Left colon (tissue), 2 donors: Measurements from ENCODE around the gene GGA3. TPM values are rescaled to one million over a fixed set of nuclear protein-coding genes. Genes with fewer than 3 reads are reported as not detected.
"Not testable (repeated sequence)": the region's sequence is repeated elsewhere in the genome, so short reads cannot be mapped to it uniquely, and the experiment has no call there.

Source experiments
- ATAC-seq: fragments of 200-7000 bp; cut with Tn5 transposase; one replicate; pipeline ENCODE4 v1.9.1; 2020; ENCODE audit warnings: mild to moderate bottlenecking, moderate library complexity
- DNase-seq, 2 donors: peaks; one replicate each; pipeline ENCODE4 v3.0.0-alpha.2; 2020
- intact Hi-C, 2 donors: fragments of 100-400 bp; cut with DNase I in 1 of 2; cut with micrococcal nuclease in 1 of 2; formaldehyde crosslinking; loops; one replicate each; pipeline versions ENCODE4 v1.11.2 to v1.14.0; 2022; cut with DNase I, micrococcal nuclease
- total RNA-seq, 2 donors: library from RNA; stranded (reverse); fragmentation: NEBNext Ultra II Directional; extraction: Animal tissue kit (Norgen Biotek cat#: 25700); gene quantifications; one replicate each; pipeline ENCODE4 v1.2.1, GENCODE V29; 2021
- donor health status: DM: no; HTN: no; CAD: no.
- donor health status: DM: yes; HTN: yes; CAD: no.

The GGA3 gene
- total RNA-seq, 2 donors from 2014 or later, result 39.9 to 46.5 TPM

GRCh38 chr17:75257228-75257627 is 4.2 kb downstream of the GGA3 start:
- DNase-seq, ATAC-seq, intact Hi-C loops: not testable (repeated sequence)

DNA sequence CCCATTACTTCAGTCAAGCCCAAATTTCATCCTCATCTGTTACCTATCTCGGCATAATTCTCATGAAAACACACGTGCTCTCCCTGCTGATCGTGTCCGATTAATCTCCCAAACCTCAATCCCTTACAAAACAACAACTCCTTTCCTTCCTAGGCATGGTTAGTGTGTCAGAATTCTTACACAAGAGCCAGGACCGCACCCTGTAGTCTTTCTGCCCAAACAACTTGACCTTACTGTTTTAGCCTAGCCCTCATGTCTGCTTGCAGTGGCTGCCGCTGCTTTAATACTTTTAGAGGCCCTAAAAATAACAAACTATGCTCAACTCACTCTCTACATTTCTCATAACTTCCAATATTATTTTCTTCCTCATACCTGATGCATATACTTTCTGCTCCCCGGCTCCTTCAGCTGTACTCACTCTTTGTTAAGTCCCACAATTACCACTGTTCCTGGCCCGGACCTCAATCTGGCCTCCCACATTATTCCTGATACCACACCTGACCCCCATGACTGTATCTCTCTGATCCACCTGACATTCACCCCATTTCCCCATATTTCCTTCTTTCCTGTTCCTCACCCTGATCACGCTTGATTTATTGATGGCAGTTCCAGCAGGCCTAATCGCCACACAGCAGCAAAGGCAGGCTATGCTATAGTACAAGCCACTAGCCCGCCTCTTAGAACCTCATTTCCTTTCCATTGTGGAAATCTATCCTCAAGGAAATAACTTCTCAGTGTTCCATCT is 5.3 kb downstream of the GGA3 start:
- intact Hi-C loops, result not testable (repeated sequence)

DNA sequence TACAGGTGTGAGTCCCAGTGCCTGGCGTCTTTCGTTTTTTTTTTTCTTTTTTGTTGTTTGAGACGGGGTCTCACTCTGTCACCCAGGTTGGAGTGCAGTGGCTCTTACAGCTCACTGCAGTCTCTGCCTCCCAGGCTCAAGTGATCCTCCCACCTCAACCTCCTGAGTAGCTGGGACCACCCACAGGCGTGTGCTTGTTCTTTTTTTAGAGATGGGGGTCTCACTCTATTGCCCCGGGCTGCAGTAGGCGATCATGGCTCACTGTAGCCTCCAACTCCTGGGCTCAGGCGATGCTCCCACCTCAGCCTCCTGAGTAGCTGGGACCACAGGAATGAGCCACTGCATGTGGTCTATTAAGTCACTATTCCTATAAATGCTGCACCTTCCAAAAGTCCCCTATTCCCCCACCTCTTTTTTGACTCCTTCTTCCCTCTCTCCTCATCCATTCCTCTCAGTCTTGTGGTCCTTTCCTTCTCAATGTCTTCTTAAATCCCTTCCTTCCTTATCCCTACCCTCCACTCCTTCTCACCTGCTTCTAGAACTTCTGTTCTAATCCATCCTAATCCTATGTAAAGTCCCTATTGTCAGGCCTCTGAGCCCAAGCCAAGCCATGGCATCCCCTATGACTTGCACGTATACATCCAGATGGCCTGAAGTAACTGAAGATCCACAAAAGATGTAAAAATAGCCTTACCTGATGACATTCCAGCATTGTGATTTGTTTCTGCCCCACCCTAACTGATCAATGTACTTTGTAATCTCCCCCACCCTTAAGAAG is 9.2 kb downstream of the GGA3 start:
- intact Hi-C loops, result no loop called here
- ATAC-seq (no peak), DNase-seq (no peak)

More for the DNA sequence above, 5.3 kb downstream of the GGA3 start:
- not testable (repeated sequence) for ATAC-seq, DNase-seq

DNA sequence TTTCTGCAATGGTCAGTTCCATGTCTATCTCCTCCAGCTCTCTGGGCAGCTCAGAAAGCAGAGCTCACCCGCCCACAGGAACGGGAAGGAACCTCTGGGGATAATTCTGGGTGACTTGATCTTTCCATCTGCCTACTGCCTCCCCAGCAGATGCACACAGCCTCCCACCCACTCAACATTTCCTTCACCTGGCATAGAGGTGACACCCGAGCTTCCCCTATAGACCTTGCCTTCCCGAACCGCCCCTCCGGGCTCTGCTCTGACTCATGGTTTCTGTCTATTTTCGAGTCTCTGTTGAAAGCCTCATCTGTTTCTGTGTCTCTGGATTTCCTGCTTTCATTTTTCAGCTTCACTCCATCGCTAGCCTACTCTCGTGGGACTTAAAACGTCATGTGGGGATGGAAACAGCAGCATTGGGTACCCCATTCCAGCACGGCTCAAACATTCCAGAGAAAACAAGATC is 11.4 kb downstream of the GGA3 start:
- DNase-seq, result no peak
- peak; percentile 22 for ATAC-seq
- intact Hi-C loops, result no loop called here

GRCh38 chr17:75249564-75249963 is 11.8 kb downstream of the GGA3 start:
- DNase-seq, result no peak
- intact Hi-C loops, result no loop called here
- ATAC-seq, result no peak

DNA sequence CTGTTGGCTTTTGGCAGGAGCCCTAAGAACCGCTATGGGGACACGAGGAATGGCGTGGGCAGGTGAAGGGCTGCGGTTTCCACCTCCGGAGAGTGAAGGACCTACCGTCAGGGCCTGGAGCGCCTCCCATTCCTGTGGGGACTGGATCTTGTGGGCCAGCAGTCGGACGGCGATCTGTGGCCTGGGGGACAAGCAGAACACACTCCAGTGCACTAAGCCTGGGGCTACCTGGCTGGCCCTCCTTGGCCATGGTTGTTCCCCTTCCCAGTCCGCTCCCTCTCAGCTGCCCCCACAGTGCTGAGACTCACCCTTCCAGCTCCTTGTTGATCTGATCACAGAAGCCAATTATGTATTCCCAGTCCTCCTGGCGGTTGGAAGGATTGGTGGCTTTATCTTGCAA is 15.0 kb downstream of the GGA3 start:
- intact Hi-C loops, result no loop called here
- ATAC-seq, result no peak
- DNase-seq, result no peak

DNA sequence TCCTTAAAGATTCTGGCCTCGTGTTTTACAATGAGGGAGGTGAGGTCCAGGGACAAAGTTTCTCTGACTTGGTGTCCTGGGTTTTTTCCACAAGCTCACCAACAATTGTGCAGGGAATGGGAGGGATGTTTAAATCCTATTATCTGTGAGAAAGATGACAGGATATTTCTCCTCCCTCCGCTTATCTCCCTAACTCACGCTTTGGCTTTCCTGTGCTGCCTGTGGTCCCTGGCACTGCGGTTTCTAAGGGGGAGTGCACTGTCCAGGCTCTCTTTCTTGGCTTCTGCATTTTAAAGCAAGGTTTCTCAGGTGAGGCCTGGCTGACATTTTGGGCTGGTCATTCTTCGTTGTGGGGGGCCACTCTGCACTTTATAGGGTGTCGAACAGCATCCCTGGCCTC is 16.4 kb downstream of the GGA3 start:
- intact Hi-C loops, result no loop called here
- DNase-seq, result no peak
- no peak for ATAC-seq

DNA sequence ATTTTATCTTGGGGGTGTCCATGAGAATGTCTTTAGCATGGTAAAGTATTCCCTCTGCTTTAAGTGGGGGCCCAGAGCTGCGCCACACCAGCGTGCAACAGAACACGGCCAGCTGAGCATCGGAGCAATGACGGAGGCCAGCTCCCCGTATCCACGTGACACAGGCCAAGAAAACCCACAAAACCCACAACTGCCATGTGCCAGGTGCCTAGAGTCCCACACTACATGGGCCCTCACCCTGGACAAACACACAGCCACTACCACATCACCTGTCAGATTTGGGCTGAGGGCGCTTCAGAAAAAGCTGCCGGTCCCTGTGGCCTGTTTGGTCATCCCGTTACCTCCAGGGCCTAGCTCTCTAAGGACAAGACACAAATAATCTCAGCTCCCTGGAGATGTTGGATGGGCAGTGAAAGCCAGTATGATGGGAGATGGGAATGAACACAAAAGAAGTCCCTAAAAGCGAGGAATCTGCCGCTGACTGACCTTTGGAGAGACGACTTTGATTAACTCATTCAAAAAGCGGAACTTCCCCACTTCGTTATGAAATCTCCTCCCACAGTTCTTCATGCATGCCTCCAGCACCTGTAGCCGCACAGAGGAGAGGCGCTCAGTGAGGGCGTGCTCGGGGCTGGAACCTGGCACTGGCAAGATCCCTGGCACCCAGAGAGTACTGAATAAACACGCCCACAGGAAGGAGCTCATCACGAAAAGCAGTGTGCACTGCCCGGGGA is 17.1 kb downstream of the GGA3 start:
- ATAC-seq (no peak), DNase-seq (no peak)
- intact Hi-C loops, result no loop called here

DNA sequence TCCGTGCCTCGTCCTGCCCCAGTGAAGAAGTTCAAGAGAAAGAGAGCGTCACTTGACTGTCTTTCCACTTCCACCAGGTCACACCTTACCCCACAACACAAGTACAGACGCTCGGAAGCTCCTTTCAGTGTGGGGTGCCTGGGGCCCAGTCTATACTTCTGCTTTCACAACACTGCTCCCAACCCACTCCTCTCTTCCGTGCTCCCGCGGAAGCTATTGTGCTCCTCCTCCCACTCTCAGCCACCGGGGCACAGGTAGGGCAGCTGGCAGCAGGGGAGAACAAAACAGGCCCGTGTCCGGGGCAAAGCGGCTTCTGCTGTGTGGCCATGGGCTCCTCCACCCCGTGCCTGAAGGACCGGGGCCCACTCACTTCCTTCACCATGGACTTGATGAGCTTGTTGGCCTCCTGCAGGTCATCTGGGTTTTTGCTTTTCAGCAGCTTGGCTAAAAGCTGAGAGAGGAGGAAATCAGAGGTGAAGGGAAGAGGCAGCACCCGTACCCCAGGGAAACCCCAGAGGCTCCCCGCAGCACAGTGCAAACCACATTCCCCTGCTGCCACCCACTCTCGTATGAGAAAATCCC is 18.9 kb downstream of the GGA3 start:
- DNase-seq, result no peak
- intact Hi-C loops, result no loop called here

DNA sequence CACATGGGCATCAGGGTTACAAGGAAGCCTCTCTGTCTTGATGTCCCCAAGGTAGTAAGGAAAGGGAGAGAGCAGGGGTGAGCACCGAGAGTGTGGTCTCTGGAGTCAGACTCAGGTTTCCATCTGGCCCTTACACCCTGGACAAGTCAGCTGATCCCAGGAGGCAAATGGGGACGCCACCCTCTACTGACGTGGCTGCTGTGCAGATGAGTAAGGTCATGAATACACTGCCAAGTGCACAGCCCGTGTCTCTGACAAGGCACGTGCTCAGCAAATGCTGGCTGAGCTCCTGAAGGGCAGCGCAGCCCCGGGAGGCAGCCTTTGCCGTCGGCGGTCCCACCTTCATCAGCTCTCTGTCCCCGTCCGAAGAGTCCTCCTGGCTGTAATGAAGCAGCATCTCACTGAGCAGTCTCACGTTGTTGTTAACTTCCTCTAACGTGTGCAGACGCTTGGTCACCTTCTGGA is 19.4 kb downstream of the GGA3 start:
- DNase-seq (no peak), ATAC-seq (no peak)
- intact Hi-C loops, result no loop called here

More for the DNA sequence above, 18.9 kb downstream of the GGA3 start:
- no peak for ATAC-seq

- no peak for DNase-seq
- no peak for ATAC-seq
- intact Hi-C loops, result no loop called here
Observed at GRCh38 chr17:75241502-75241901, 19.9 kb downstream of the GGA3 start.

DNA sequence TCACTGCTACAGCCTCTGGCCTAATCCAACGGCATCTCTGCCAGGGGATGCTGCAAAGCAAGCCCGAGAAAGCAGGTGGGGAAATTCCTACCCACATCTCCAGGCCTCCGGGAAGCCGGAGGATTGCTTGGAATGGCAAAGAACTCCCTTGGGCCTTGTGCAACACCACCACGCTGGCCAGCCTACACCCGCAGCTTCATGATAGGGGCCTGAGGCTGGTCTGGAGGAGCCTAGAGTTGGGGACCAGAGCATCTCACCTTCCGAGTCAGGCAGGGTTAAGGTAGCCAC is 20.3 kb downstream of the GGA3 start:
- ATAC-seq, result no peak
- DNase-seq, result no peak

GRCh38 chr17:75240394-75241142 is 20.8 kb downstream of the GGA3 start:
- peak in 1 of 2 donors; percentile 35 for DNase-seq
- peak; percentile 48 for ATAC-seq
- intact Hi-C loops, result no loop called here

More for the DNA sequence above, 20.3 kb downstream of the GGA3 start:
- intact Hi-C loops, result no loop called here

- DNase-seq, result no peak
- intact Hi-C loops, result no loop called here
- ATAC-seq, result no peak
Observed at GRCh38 chr17:75239778-75240393, 21.5 kb downstream of the GGA3 start.

DNA sequence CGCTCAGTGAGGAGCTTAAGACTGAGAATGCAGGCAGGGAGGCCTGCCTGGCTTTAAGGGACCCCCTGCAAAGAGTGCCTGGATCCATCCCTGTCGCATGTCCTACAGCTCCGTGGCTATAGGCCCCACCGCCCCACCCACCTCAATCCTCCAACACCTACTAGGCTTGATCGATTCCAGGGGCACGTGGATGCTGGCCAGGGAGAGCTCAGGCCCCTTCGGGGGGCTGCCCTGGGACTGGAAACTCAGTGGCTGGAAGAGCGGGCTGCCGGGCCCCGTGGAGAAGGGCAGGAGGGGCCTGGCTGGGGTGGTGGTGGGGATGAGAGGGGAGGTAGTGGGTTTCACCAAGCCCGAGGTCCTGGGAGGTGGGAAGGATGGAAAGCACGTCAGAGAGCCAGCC is 22.2 kb downstream of the GGA3 start:
- DNase-seq (no peak), ATAC-seq (no peak)
- intact Hi-C loops, result no loop called here

DNA sequence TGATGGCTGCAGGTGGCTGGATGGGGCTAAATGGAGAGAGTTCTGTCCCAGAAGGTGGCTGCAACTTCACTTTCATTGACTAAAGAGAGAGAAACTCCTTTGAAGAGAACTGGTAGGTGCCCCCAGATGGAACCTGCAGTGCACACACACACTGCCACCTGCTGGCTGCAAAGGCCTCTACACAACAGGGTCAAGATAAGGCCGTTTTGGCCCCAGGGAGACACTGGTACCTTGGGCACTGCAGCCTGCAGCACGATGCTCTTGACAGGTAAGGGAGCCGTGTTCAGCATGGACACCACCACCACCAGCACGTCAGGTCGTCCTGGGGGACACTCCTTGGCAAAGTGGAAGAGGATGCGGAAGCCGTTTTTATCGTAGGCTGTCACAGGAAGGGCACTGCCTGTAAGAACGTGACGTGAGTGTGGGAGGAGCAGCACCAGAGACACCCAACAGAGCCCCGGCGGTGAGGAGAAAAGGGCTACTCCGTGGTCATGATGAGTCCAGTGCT is 22.7 kb downstream of the GGA3 start:
- intact Hi-C loops, result no loop called here
- ATAC-seq (peak; percentile 71), DNase-seq (peak in 1 of 2 donors; percentile 62)

DNA sequence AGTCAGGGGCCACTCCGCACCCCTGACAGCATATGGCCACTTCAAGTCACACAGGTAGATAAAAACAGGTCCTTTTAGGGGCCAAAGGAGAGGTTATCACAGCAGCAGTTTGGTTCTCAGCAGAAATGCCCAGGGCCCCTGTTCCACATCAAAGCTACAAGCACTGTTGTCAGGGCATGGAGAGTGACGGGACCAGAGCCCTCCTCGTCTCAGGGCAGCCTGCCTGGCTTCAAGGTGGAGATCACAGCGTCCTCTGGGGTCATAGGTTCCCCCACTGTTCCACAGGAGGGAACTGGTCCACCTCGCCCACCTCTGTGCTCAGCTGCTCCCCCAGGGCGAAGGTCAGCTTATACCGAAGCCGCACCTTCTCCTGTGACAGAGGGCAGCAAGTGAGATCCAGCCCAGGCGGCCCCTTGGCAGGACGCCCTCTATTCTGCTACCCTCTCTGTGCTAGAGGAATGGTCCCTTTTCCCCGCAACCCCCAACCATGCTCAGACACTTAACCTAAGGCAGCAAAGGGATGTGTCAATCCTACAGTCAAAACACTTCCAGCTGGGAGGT is 23.3 kb downstream of the GGA3 start:
- DNase-seq, result no peak
- ATAC-seq, result peak; percentile 27
- intact Hi-C loops, result no loop called here
